Thymus (tissue), 11 donors: Measurements from ENCODE around the gene NUP160. TPM values are rescaled to one million over a fixed set of nuclear protein-coding genes. Genes with fewer than 3 reads are reported as not detected.

Experiments used
- DNase-seq, 9 donors: peaks; one replicate each; pipeline ENCODE4 v3.0.0-alpha.2; 2013; ENCODE audit warnings: low spot score in 9 of 9, low read depth in 6 of 9, missing footprints in 1 of 9
- H3K27ac ChIP-seq, 2 donors: one replicate each; pipeline ENCODE4 v1.5.1; 2013; ENCODE audit warnings: control low read depth in 1 of 2, low read depth in 1 of 2, low read length in 1 of 2, mild to moderate bottlenecking in 1 of 2, moderate library complexity in 1 of 2
- H3K27me3 ChIP-seq, 2 donors: one replicate each; pipeline ENCODE4 v1.5.1; 2013; ENCODE audit warnings: low read length in 1 of 2; ENCODE audit not compliant: control insufficient read depth in 2 of 2, insufficient read depth in 1 of 2
- H3K36me3 ChIP-seq, 2 donors: one replicate each; pipeline ENCODE4 v1.5.1; 2013; ENCODE audit warnings: low read length in 1 of 2, mild to moderate bottlenecking in 1 of 2, moderate library complexity in 1 of 2; ENCODE audit not compliant: control insufficient read depth in 2 of 2, insufficient read depth in 2 of 2
- H3K4me1 ChIP-seq, 2 donors: one replicate each; pipeline ENCODE4 v1.5.1; 2013; ENCODE audit warnings: low read length in 2 of 2; ENCODE audit not compliant: control insufficient read depth in 2 of 2, insufficient read depth in 2 of 2
- H3K4me3 ChIP-seq, 2 donors: one replicate each; pipeline ENCODE4 v1.5.1; 2013; ENCODE audit warnings: low read length in 2 of 2, control low read depth in 1 of 2, mild to moderate bottlenecking in 1 of 2
- H3K9me3 ChIP-seq, 2 donors: one replicate each; pipeline ENCODE4 v1.5.1; 2013; ENCODE audit warnings: low read length in 1 of 2, mild to moderate bottlenecking in 1 of 2; ENCODE audit not compliant: control insufficient read depth in 2 of 2, insufficient read depth in 1 of 2
- WGBS: extraction: QIAGEN DNeasy Blood & Tissue Kit; methylation state at CpG from one replicate; pipeline ENCODE4 v1.1.7; 2013; 5-methylcytosine and 5-hydroxymethylcytosine counted together
- polyA plus RNA-seq: library from polyadenylated mRNA; stranded (reverse); fragments of 200-250 nt; gene quantifications from one replicate; pipeline ENCODE4 v1.2.3, GENCODE V29; 2013
- total RNA-seq: library from RNA; stranded (reverse); fragments of 120-200 nt; gene quantifications from one replicate; pipeline ENCODE4 v1.2.4, GENCODE V29; 2013
- donor health status: healthy.

The NUP160 gene
- total and polyA plus RNA-seq, 2 donors = 24.6 to 36.0 TPM

GRCh38 chr11:47856186-47856585, 8.0 kb upstream of the NUP160 start:
- Histone ChIP-seq H3K4me3 (no peak overlapping the region), H3K9me3 (no peaks in the 10 kb centered on the region), H3K4me1 (peaks cover 0 to under 1% of the 10 kb centered on the region in 2 donors), H3K27me3 (no peaks in the 10 kb centered on the region), H3K27ac (no peak overlapping the region), H3K36me3 (no peaks in the 10 kb centered on the region)
- DNase-seq = no peak
- 93% methylated on average over 2 of the region's 2 CpGs for WGBS

DNA sequence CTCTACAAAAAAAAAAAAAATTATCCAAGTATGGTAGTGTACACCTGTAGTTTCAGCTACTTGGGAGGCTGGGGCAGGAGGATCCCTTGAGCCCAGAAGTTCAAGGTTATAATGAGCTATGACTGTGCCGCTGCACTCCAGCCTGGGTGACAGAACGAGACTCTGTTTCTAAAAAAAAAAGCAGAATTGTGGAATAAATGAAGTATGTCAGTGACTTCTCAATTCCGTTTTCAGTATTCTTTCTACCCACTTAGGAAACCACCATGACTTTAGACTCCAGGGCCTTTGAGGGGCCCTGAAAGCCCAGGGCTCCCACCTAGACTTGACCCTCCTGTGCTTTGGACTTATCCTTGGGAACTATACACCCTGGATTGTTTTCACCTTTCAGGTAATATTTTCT, 6.5 kb upstream of the NUP160 start:
- peaks cover 0 to 16% of the 10 kb centered on the region in 2 donors for H3K4me1 ChIP-seq
- H3K27me3 ChIP-seq = no peaks in the 10 kb centered on the region
- 99% methylated on average over 3 of the region's 3 CpGs for WGBS
- no peak for DNase-seq
- H3K4me3 ChIP-seq = no peak overlapping the region
- H3K27ac ChIP-seq = no peak overlapping the region
- H3K9me3 ChIP-seq = no peaks in the 10 kb centered on the region
- no peaks in the 10 kb centered on the region for H3K36me3 ChIP-seq

GRCh38 chr11:47852053-47852452, 3.9 kb upstream of the NUP160 start:
- H3K27ac ChIP-seq = no peak overlapping the region
- no peaks in the 10 kb centered on the region for H3K36me3 ChIP-seq
- no peak for DNase-seq
- H3K4me1 ChIP-seq = peaks cover 13 to 29% of the 10 kb centered on the region in 2 donors
- no peak overlapping the region for H3K4me3 ChIP-seq
- H3K27me3 ChIP-seq = no peaks in the 10 kb centered on the region
- WGBS = 96% methylated on average over 6 of the region's 6 CpGs
- H3K9me3 ChIP-seq = no peaks in the 10 kb centered on the region

DNA sequence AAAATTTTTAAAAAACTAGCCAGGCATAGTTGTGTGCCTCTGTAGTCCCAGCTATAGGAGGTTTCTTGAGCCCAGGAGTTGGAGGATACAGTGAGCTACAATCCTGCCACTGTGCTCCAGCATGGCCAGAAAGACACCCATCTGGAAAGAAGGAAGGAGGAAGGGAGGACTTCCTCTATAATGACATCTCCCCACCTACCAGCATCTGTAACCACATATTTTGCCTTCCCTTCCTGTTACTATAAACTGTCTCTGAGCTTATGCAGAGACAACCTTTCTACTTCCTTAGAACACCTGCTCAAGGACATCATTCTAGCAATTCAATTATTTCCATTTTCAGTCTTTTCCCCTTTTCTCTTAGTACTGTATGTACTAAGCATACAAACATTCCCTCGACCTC, 2.2 kb upstream of the NUP160 start:
- H3K9me3 ChIP-seq = no peaks in the 10 kb centered on the region
- H3K27me3 ChIP-seq = no peaks in the 10 kb centered on the region
- peak in 2 of 9 donors; percentile 24 to 58 for DNase-seq
- H3K4me1 ChIP-seq = peaks cover 17 to 34% of the 10 kb centered on the region in 2 donors
- peaks cover 6 to 14% of the 10 kb centered on the region in 2 donors for H3K36me3 ChIP-seq
- H3K27ac ChIP-seq = peak overlapping the region; percentile 0 to 80
- no peak overlapping the region for H3K4me3 ChIP-seq
- WGBS = 12% methylated on average over 1 of the region's 1 CpG

DNA sequence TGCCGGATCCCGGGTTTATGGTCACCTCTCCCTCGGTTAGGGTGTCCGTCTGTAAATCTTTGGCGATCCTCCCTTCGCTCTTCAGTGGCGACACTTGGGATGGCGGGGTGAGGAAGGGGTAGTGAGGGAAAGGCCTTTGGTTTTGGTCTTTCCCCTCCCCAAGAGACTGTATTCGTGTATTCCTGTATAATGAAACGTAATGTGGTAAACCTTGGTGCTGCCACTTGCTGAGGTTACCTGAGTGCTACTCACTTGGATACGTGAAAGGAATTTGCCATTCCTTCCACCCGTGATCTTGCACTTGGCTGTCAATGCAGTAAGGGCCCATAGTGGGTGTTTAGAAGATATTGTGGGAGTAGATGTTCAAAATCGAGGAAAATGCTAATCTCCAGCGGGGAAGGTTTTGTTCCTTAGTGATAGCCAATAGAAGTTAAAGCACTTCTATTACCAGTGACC, 578 bp upstream of the NUP160 start:
- no peak for DNase-seq
- H3K27ac ChIP-seq = peak overlapping the region; percentile 89 to 96
- H3K36me3 ChIP-seq = peaks cover 14 to 28% of the 10 kb centered on the region in 2 donors
- peak overlapping the region; percentile 97 to 100 for H3K4me3 ChIP-seq
- no peaks in the 10 kb centered on the region for H3K27me3 ChIP-seq
- 15% methylated on average over 14 of the region's 14 CpGs for WGBS
- H3K9me3 ChIP-seq = no peaks in the 10 kb centered on the region
- peaks cover 17 to 37% of the 10 kb centered on the region in 2 donors for H3K4me1 ChIP-seq

- Histone ChIP-seq H3K27me3 (no peaks in the 10 kb centered on the region), H3K4me3 (peak overlapping the region; percentile 97 to 100), H3K36me3 (peaks cover 24 to 40% of the 10 kb centered on the region in 2 donors), H3K27ac (peak overlapping the region; percentile 89 to 96), H3K4me1 (peaks cover 17 to 37% of the 10 kb centered on the region in 2 donors), H3K9me3 (no peaks in the 10 kb centered on the region)
- WGBS = 7% methylated on average over 8 of the region's 8 CpGs
- DNase-seq = no peak
These were observed 636 bp downstream of the NUP160 start for GRCh38 chr11:47847537-47847891.

DNA sequence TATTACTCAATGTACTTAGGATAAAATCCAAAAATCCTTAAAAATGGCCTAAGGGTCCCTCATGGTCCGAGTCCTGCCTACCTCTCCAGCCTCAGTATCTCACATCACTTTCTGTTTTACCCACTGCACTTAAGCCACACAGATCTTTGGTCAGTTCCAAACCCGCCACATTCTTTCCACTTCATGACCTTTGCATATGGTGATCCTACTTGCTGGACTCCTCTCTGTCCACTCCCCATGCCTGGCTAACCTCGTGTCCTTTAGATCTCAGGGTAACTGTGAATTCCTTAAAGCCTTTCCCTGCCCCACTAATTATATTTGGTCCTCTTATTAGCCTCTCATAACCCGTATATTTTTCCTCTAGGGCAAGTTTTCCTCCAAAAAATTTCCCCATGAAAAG, 1.2 kb downstream of the NUP160 start:
- H3K27ac ChIP-seq = no peak overlapping the region
- H3K4me3 ChIP-seq = peak overlapping the region; percentile 97 to 100
- no peaks in the 10 kb centered on the region for H3K27me3 ChIP-seq
- peaks cover 30 to 45% of the 10 kb centered on the region in 2 donors for H3K36me3 ChIP-seq
- H3K9me3 ChIP-seq = no peaks in the 10 kb centered on the region
- 92% methylated on average over 4 of the region's 4 CpGs for WGBS
- DNase-seq = no peak
- H3K4me1 ChIP-seq = peaks cover 17 to 37% of the 10 kb centered on the region in 2 donors

DNA sequence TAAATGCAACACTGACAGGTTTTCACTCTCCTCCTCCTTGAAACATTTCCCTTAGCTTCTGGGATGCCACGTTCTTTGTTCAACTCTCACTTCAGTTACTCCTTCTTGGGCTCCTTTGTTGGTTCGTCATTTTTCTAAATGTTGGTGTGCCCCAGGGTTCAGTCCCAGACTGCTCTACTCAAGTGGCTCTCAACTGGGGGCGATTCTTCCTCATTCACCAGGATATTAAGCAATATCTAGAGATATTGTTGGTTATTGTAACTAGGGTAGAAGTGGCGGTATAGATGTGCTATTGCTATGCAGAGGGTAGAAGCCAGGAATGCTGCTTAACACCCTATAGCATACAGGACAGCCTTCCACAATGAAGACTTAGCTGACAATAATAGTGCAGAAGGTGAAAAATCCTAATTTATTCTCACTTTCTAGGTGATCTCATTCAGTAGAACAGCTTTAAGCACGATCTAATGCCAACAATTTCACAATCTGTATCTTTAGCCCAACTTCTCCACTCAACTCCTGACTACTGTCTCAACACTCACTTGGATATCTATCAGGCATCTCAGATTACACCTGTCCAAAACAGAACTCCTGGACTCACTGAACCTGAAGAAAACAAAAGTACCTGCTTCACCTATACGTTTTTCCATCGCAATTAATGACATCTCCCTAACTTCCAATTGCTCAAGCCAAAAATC, 4.6 kb downstream of the NUP160 start:
- WGBS = 96% methylated on average over 7 of the region's 7 CpGs
- Histone ChIP-seq H3K27ac (peak overlapping the region in 1 of 2 donors; percentile 52), H3K4me3 (no peak overlapping the region), H3K4me1 (peaks cover 11 to 12% of the 10 kb centered on the region in 2 donors), H3K36me3 (peaks cover 58 to 72% of the 10 kb centered on the region in 2 donors), H3K27me3 (no peaks in the 10 kb centered on the region), H3K9me3 (no peaks in the 10 kb centered on the region)
- no peak for DNase-seq

DNA sequence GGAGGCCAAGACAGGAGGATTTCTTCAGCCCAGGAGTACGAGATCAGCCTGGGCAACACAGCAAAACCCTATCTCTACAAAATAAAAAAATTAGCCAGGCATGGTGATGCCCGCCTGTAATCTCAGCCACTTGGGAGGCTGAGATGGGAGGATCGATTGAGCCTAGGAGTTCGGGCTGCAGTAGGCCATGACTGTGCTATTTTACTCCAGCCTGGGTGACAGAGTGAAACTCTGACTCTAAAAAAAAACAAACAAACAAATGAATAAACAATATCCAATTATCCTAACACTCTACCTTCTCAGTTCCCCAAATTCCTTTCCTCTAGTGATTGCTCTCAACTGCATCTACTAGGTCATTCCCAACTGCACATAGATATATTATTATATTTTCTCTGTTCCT, 5.4 kb downstream of the NUP160 start:
- Histone ChIP-seq H3K4me3 (no peak overlapping the region), H3K36me3 (peaks cover 66 to 77% of the 10 kb centered on the region in 2 donors), H3K27me3 (no peaks in the 10 kb centered on the region), H3K27ac (no peak overlapping the region), H3K9me3 (no peaks in the 10 kb centered on the region), H3K4me1 (peaks cover 11 to 12% of the 10 kb centered on the region in 2 donors)
- no peak for DNase-seq
- WGBS = 98% methylated on average over 4 of the region's 4 CpGs
